IPS-NIHi7 (cell line): Measurements from ENCODE around the gene ENAH.
"Not testable (repeated sequence)": the region's sequence is repeated elsewhere in the genome, so short reads cannot be mapped to it uniquely, and the experiment has no call there.

ENCODE experiments used
- DNase-seq: peaks from one replicate; pipeline ENCODE4 v3.0.0; 2012; ENCODE audit warnings: mixed read lengths; ENCODE audit errors: extremely low spot score

The ENAH gene

DNA sequence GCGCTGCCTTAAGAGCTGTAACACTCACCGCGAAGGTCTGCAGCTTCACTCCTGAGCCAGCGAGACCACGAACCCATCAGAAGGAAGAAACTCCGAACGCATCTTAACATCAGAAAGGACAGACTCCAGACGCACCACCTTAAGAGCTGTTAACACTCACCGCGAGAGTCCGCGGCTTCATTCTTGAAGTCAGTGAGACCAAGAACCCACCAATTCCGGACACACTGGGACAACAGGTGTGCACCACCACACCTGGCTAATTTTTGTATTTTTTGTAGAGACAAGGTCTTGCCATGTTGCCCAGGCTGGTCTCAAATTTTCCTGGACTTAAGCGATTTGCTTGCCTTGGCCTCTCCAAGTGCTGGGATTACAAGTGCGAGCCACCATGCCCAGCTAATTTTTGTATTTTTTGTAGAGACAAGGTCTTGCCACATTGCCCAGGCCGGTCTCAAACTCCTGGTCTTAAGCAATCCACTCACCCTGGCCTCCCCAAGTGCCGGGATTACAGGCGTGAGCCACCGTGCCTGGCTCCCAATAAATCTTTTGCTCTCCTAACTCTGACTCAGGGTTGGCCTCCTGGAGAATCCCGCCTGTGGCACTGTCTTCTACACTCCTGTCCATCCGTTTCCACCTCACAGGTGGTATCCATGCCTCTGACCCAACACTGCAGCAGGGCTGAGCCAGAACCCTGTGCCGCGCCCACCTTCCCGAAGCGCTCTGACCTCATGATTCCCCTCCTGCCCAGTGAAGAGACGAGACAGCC is 179.1 kb downstream of the ENAH start:
- not testable (repeated sequence) for DNase-seq

- DNase-seq, result not testable (repeated sequence)
Observed at GRCh38 chr1:225473266-225473665, 179.7 kb downstream of the ENAH start.

- no peak for DNase-seq
Observed at GRCh38 chr1:225471453-225472301, 181.2 kb downstream of the ENAH start.

DNA sequence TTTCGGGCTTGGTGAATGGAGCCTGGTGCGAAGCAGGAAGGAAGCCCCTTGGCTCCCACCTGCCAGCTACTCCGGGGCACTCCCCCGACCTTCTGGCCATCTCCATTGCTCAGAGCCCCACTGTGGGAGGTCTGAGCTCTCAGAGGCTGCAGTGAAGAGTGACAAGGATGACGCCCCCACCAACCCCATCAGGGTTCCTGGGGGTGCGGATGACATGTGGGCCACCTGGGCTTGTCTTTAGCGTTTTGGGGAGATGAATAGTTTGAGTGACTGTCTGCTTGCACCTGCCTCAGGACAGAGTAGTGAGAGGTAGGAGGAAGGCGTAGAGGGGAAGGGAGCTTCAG is 181.8 kb downstream of the ENAH start:
- no peak for DNase-seq

GRCh38 chr1:225470211-225471108 is 182.5 kb downstream of the ENAH start:
- DNase-seq, result no peak

DNA sequence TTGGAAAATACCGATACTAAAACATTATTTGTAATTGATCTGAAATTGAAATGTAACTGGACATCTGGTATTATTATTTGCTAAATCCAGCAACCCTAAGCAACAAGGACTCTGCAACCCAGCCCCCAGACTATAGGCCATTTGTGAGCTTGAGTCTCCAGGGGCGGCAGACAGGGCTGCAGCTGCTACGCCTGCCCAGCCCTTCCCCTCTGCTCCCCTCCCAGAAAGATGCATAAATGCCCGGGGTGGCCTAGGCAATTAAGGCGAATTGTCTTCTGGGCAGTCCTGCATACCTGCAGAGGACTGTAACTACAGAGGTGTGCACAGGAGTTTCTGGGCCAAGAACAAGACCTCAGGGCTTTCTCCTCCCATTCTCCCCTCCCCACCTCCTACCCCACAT is 183.9 kb downstream of the ENAH start:
- DNase-seq, result no peak

GRCh38 chr1:225468270-225469020 is 184.5 kb downstream of the ENAH start:
- DNase-seq, result no peak

- no peak for DNase-seq
Observed at GRCh38 chr1:225467193-225468020, 185.5 kb downstream of the ENAH start.

GRCh38 chr1:225466848-225467192 is 186.1 kb downstream of the ENAH start:
- DNase-seq, result no peak

GRCh38 chr1:225465793-225466517 is 187.0 kb downstream of the ENAH start:
- no peak for DNase-seq

- DNase-seq, result no peak
Observed at GRCh38 chr1:225464851-225465792, 187.8 kb downstream of the ENAH start.

GRCh38 chr1:225462714-225463574 is 190.0 kb downstream of the ENAH start:
- no peak for DNase-seq

GRCh38 chr1:225462429-225462713 is 190.6 kb downstream of the ENAH start:
- no peak for DNase-seq

DNA sequence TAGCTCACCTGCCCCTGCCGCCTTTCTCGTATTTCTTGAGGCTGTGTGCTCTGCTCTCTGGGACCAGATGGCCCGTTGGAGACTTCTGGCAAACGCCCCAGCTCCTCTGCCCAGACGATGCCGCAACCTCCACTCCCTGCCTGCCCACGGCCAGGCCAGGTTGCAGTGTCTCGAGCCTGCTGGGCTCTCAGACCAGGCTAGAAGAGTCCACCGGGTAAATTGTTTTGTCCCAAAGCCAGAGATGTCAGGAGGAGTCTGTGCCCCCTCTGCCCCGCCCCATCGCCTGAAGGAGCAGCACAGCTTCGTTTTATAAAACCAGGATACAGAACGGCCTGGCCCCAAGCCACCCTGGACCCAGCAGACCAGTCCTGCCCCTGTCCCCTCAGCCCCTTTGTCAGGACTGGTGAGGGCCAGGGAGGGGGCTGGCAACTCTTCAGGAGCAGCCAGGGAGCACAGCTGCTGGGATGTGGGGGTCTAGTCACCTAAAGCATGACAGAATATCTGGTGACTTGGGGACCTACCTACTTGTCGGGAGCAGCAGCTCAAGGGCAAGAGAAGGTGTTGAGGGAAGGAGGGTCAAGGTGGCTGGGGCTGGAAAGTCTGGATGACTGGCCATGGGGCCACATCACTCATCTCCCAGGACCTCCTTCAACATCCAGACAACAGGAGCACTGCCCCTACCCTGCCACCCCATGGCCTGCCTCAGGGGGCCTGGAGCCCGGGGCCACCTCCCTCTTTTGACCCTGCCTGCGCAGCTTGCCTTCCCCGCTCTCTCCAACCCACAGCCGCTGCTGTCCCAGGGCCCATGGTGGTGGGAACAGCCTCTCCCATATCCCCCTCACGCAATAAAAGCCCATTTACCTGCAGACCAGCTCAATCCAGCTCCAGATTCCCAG is 191.1 kb downstream of the ENAH start:
- DNase-seq, result no peak

GRCh38 chr1:225460737-225461532 is 192.0 kb downstream of the ENAH start:
- DNase-seq, result no peak
